ENCODE data around the gene ISLR. TPM values are rescaled to one million over a fixed set of nuclear protein-coding genes. Genes with fewer than 3 reads are reported as not detected.
"Not testable (repeated sequence)": the region's sequence is repeated elsewhere in the genome, so short reads cannot be mapped to it uniquely, and the experiment has no call there.

Gene ISLR
- total and polyA plus RNA-seq, 12 donors = 8.8 to 19.7 (median 13.2) TPM

GRCh38 chr15:74157868-74158827 is 15.4 kb upstream of the ISLR start:
- no peaks in the 10 kb centered on the region for H3K9me3 ChIP-seq
- H3K4me1 ChIP-seq = peaks cover 15 to 51% (median 34%) of the 10 kb centered on the region in 9 donors
- 86 to 87% methylated on average over 9 of the region's 9 CpGs for WGBS, 2 donors
- no peak for DNase-seq
- peak overlapping the region in 6 of 10 donors; percentile 28 to 69 (median 63) for H3K27ac ChIP-seq
- no peak overlapping the region for H3K4me3 ChIP-seq
- no peak for ATAC-seq
- TF ChIP-seq CTCF (IDR thresholded peaks at IDR 0.05) = no peak
- no peaks in the 10 kb centered on the region for H3K27me3 ChIP-seq
- no peaks in the 10 kb centered on the region for H3K36me3 ChIP-seq
- intact Hi-C loops (cut with DNase I) = loop anchor here in 1 of 10 donors (10.0 kb wide), 1 partner anchor 87 kb away; no protein-coding TSS in a partner anchor

GRCh38 chr15:74158855-74159650 is 14.5 kb upstream of the ISLR start:
- Histone ChIP-seq H3K27ac (peak overlapping the region in 1 of 10 donors; percentile 17), H3K27me3 (no peaks in the 10 kb centered on the region), H3K36me3 (no peaks in the 10 kb centered on the region), H3K4me3 (no peak overlapping the region), H3K9me3 (no peaks in the 10 kb centered on the region), H3K4me1 (peaks cover 15 to 51% (median 34%) of the 10 kb centered on the region in 9 donors)
- intact Hi-C loops (cut with DNase I) = loop anchor here in 1 of 10 donors (10.0 kb wide), 1 partner anchor 86 kb away; no protein-coding TSS in a partner anchor
- 80 to 85% methylated on average over 5 of the region's 5 CpGs for WGBS, 2 donors
- ATAC-seq (no peak), DNase-seq (no peak)
- TF ChIP-seq CTCF (IDR thresholded peaks at IDR 0.05) = no peak

- no peaks in the 10 kb centered on the region for H3K9me3 ChIP-seq
- H3K27ac ChIP-seq = peak overlapping the region in 1 of 10 donors; percentile 17
- ATAC-seq (no peak), DNase-seq (no peak)
- H3K4me3 ChIP-seq = no peak overlapping the region
- H3K4me1 ChIP-seq = peaks cover 15 to 51% (median 34%) of the 10 kb centered on the region in 9 donors
- no peaks in the 10 kb centered on the region for H3K36me3 ChIP-seq
- no peaks in the 10 kb centered on the region for H3K27me3 ChIP-seq
- TF ChIP-seq CTCF (IDR thresholded peaks at IDR 0.05) = no peak
- intact Hi-C loops (cut with DNase I) = loop anchor here in 1 of 10 donors (10.0 kb wide), 1 partner anchor 85 kb away; no protein-coding TSS in a partner anchor
- WGBS, 2 donors = 37 to 60% methylated on average over 1 of the region's 1 CpG
Measured at GRCh38 chr15:74159773-74160172, 13.7 kb upstream of the ISLR start.

- H3K9me3 ChIP-seq; intact Hi-C loops (cut with DNase I); H3K36me3 ChIP-seq; ATAC-seq; DNase-seq; H3K4me3 ChIP-seq; H3K27ac ChIP-seq; H3K27me3 ChIP-seq: not testable (repeated sequence)
- H3K4me1 ChIP-seq = peaks cover 15 to 47% (median 34%) of the 10 kb centered on the region in 9 donors
- 93 to 94% methylated on average over 3 of the region's 3 CpGs for WGBS, 2 donors
Measured at GRCh38 chr15:74160390-74160789, 13.1 kb upstream of the ISLR start.

- H3K36me3 ChIP-seq; DNase-seq; H3K4me3 ChIP-seq; H3K27me3 ChIP-seq; intact Hi-C loops (cut with DNase I); ATAC-seq; H3K9me3 ChIP-seq; H3K27ac ChIP-seq: not testable (repeated sequence)
- peaks cover 0 to 30% (median 19%) of the 10 kb centered on the region in 9 donors for H3K4me1 ChIP-seq
- WGBS, 2 donors = 95% methylated on average over 3 of the region's 3 CpGs
Measured at GRCh38 chr15:74162195-74162536, 11.3 kb upstream of the ISLR start.

Measured in heart right ventricle (tissue), 16 donors.